Loucy (cell line): Measurements from ENCODE around the gene IRS1.

Source experiments
- EZH2phosphoT487 ChIP-seq: fragments of 200-600 bp; IDR thresholded peaks from 2 replicates; pipeline ENCODE4 v1.6.1; 2018; ENCODE audit warnings: antibody characterized with exemption, mild to moderate bottlenecking, moderate library complexity, borderline replicate concordance
- TF ChIP-seq, protein P1 (sequence below): fragments of 200-600 bp; sonication (generic); conservative IDR thresholded peaks from 2 replicates; pipeline ENCODE4 v1.5.1; 2014; ENCODE audit warnings: mild to moderate bottlenecking, antibody characterized with exemption, low read length

DNA sequence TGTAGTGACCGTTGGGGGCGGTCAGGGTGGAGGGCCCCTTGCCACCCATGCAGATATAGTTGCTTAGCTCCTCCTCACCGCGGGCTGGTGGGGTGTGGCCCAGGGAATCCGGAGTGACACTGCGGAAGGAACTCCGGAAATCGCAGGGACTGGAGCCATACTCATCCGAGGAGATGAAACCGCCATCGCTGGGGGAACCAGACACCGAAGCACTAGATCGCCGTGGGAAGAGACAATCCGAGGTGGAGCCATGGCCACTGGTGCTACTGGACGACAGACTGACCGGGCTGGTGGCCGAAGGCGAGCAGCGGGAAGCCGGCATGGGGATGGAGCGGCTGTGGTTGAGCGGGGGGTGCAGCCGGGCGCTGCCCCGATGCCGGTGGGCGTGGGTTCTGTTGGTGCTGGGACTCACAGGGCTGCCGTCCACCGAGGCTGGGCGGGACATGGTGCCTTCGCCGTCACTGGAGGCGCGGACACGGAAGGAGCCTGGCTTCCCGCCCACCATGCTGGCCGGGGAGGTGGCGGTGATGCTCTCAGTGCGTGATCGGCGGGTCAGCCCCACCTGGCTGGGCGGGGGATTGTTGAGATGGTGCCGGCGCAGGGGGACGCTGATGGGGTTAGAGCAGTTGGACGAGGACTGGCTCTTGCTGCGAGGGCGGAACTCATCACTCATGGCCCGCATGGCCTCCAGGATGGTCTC, 2.2 kb downstream of the IRS1 start:
- TF ChIP-seq, protein P1, sequence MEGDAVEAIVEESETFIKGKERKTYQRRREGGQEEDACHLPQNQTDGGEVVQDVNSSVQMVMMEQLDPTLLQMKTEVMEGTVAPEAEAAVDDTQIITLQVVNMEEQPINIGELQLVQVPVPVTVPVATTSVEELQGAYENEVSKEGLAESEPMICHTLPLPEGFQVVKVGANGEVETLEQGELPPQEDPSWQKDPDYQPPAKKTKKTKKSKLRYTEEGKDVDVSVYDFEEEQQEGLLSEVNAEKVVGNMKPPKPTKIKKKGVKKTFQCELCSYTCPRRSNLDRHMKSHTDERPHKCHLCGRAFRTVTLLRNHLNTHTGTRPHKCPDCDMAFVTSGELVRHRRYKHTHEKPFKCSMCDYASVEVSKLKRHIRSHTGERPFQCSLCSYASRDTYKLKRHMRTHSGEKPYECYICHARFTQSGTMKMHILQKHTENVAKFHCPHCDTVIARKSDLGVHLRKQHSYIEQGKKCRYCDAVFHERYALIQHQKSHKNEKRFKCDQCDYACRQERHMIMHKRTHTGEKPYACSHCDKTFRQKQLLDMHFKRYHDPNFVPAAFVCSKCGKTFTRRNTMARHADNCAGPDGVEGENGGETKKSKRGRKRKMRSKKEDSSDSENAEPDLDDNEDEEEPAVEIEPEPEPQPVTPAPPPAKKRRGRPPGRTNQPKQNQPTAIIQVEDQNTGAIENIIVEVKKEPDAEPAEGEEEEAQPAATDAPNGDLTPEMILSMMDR = no peak
- TF ChIP-seq EZH2phosphoT487 = no peak
